A673 (cell line): Measurements from ENCODE around the gene LRP1B. TPM values are rescaled to one million over a fixed set of nuclear protein-coding genes. Genes with fewer than 3 reads are reported as not detected.

ENCODE experiments used
- BruUV-seq: library from RNA; stranded (reverse); fragments of 400-500 nt; replicated peaks from 2 replicates; lab custom pipeline; 2021; lab: Mats Ljungman, UMichigan
- CTCF ChIA-PET: fragments of 300-600 bp; sonication (Branson Sonifier 250); formaldehyde crosslinking; loops from one replicate; lab custom pipeline; 2022; ENCODE audit warnings: antibody characterized with exemption; lab: Charles Lee
- POLR2A ChIA-PET: fragments of 300-600 bp; sonication (Branson Sonifier 250); formaldehyde crosslinking; loops from one replicate; lab custom pipeline; 2022; ENCODE audit warnings: antibody characterized with exemption; ENCODE audit not compliant: low non-redundant PET; lab: Charles Lee
- DNase-seq: peaks from one replicate; pipeline ENCODE4 v3.0.0-alpha.2; 2015; ENCODE audit warnings: low spot score
- H3K27ac ChIP-seq: fragments of 200-600 bp; sonication (generic); 2 replicates; pipeline ENCODE4 v1.5.1; 2016; ENCODE audit warnings: mixed run types, low read depth, mild to moderate bottlenecking, mixed read lengths, antibody characterized with exemption, low read length; ENCODE audit not compliant: poor library complexity, severe bottlenecking
- H3K27me3 ChIP-seq: fragments of 200-600 bp; sonication (generic); replicated peaks from 2 replicates; pipeline ENCODE4 v1.6.1; 2017; ENCODE audit warnings: mixed run types, low read depth, mild to moderate bottlenecking, mixed read lengths, antibody characterized with exemption, low read length; ENCODE audit not compliant: insufficient read depth, poor library complexity
- H3K36me3 ChIP-seq: fragments of 200-600 bp; sonication (generic); 2 replicates; pipeline ENCODE4 v1.6.1; 2016; ENCODE audit warnings: mixed run types, mild to moderate bottlenecking, mixed read lengths, antibody characterized with exemption, low read length; ENCODE audit not compliant: insufficient read depth, poor library complexity, severe bottlenecking
- H3K4me1 ChIP-seq: fragments of 200-600 bp; sonication (generic); 2 replicates; pipeline ENCODE4 v1.6.1; 2017; ENCODE audit warnings: mixed run types, mild to moderate bottlenecking, mixed read lengths, antibody characterized with exemption, low read length; ENCODE audit not compliant: insufficient read depth, poor library complexity, severe bottlenecking
- H3K4me3 ChIP-seq: fragments of 200-600 bp; sonication (generic); 2 replicates; pipeline ENCODE4 v1.5.1; 2016; ENCODE audit warnings: low read depth, mixed run types, mild to moderate bottlenecking, mixed read lengths, low read length; ENCODE audit not compliant: poor library complexity, severe bottlenecking
- H3K9me3 ChIP-seq: fragments of 200-600 bp; sonication (generic); 2 replicates; pipeline ENCODE4 v1.6.1; 2016; ENCODE audit warnings: mixed run types, low read depth, mild to moderate bottlenecking, mixed read lengths, antibody characterized with exemption, low read length; ENCODE audit not compliant: poor library complexity, severe bottlenecking
- EZH2 ChIP-seq: fragments of 200-600 bp; sonication (generic); IDR thresholded peaks from 2 replicates; pipeline ENCODE4 v1.6.1; 2017; ENCODE audit warnings: borderline replicate concordance, low read depth, mild to moderate bottlenecking, mixed read lengths, antibody characterized with exemption, low read length; ENCODE audit not compliant: poor library complexity, severe bottlenecking
- intact Hi-C: fragments of 100-400 bp; cut with micrococcal nuclease; formaldehyde crosslinking; loops from one replicate; pipeline ENCODE4 v1.10.0; 2022; ENCODE audit not compliant: unreplicated experiment
- total RNA-seq: library from RNA; stranded (reverse); gene quantifications from 2 replicates; pipeline ENCODE4 v1.2.3, GENCODE V29; 2021
- TF ChIP-seq, protein P1 (sequence below): fragments of 300-800, 200-600 bp; sonication (generic); conservative IDR thresholded peaks from 2 replicates; pipeline ENCODE4 v1.5.1; 2017; ENCODE audit warnings: low read depth, mild to moderate bottlenecking, antibody characterized with exemption, low read length, moderate library complexity, mixed read lengths

Gene LRP1B
- total RNA-seq, 1 experiment from 2014 or later: 9.9 TPM

GRCh38 chr2:140472676-140473075 lies 1658.1 kb downstream of the LRP1B start:
- no peak overlapping the region for H3K27ac ChIP-seq
- no peak overlapping the region for H3K4me3 ChIP-seq
- H3K27me3 ChIP-seq: no peaks in the 10 kb centered on the region
- H3K36me3 ChIP-seq: no peaks in the 10 kb centered on the region
- H3K9me3 ChIP-seq: no peaks in the 10 kb centered on the region
- TF ChIP-seq, protein P1, sequence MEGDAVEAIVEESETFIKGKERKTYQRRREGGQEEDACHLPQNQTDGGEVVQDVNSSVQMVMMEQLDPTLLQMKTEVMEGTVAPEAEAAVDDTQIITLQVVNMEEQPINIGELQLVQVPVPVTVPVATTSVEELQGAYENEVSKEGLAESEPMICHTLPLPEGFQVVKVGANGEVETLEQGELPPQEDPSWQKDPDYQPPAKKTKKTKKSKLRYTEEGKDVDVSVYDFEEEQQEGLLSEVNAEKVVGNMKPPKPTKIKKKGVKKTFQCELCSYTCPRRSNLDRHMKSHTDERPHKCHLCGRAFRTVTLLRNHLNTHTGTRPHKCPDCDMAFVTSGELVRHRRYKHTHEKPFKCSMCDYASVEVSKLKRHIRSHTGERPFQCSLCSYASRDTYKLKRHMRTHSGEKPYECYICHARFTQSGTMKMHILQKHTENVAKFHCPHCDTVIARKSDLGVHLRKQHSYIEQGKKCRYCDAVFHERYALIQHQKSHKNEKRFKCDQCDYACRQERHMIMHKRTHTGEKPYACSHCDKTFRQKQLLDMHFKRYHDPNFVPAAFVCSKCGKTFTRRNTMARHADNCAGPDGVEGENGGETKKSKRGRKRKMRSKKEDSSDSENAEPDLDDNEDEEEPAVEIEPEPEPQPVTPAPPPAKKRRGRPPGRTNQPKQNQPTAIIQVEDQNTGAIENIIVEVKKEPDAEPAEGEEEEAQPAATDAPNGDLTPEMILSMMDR: no peak
- TF ChIP-seq EZH2: no peak
- ChIA-PET CTCF (no interaction called here), POLR2A (no interaction called here)
- no TSS peak for BruUV-seq
- no peaks in the 10 kb centered on the region for H3K4me1 ChIP-seq
- intact Hi-C loops: no loop called here
- no peak for DNase-seq

DNA sequence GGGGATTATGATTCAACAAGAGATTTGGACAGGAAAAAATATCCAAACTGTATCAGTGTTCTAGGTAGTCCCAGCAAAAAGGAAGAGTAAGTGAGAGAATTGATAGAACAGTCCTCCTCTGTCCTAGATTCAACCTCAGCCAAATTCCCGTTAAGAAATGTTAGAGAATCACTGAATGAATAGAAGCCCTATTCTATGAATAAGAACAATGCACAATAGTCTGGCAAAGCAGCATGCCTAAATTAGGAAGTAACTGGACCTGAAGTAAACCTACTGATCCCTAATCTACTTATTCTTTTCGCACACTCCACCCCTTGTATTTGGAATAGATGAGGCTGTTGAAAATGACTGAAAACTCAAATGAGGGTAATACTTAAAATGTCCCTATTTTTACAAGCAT lies 1665.5 kb downstream of the LRP1B start:
- DNase-seq: no peak
- Histone ChIP-seq H3K36me3 (no peaks in the 10 kb centered on the region), H3K27ac (no peak overlapping the region), H3K27me3 (no peaks in the 10 kb centered on the region), H3K9me3 (no peaks in the 10 kb centered on the region), H3K4me1 (no peaks in the 10 kb centered on the region), H3K4me3 (no peak overlapping the region)
- BruUV-seq: no TSS peak
- intact Hi-C loops: no loop called here
- ChIA-PET POLR2A (no interaction called here), CTCF (no interaction called here)
- TF ChIP-seq EZH2: no peak
- TF ChIP-seq, protein P1: no peak

GRCh38 chr2:140462990-140463389 lies 1667.8 kb downstream of the LRP1B start:
- Histone ChIP-seq H3K27me3 (no peaks in the 10 kb centered on the region), H3K36me3 (no peaks in the 10 kb centered on the region), H3K4me3 (no peak overlapping the region), H3K27ac (no peak overlapping the region), H3K9me3 (no peaks in the 10 kb centered on the region), H3K4me1 (no peaks in the 10 kb centered on the region)
- DNase-seq: no peak
- no peak for TF ChIP-seq EZH2
- TF ChIP-seq, protein P1: no peak
- BruUV-seq: no TSS peak
- ChIA-PET CTCF (no interaction called here), POLR2A (no interaction called here)
- intact Hi-C loops: no loop called here
